HG03108 (cell line): ENCODE measurements around the gene HLCS.

Experiments used
- ATAC-seq: cut with Tn5 transposase; IDR thresholded peaks from one replicate; pipeline ENCODE4 v1.9.1; 2021; ENCODE audit warnings: moderate library complexity; ENCODE audit not compliant: unreplicated experiment

The HLCS gene

GRCh38 chr21:36753556-36753955 is 212.9 kb downstream of the HLCS start:
- ATAC-seq, result no peak

GRCh38 chr21:36751383-36751782 is 215.1 kb downstream of the HLCS start:
- no peak for ATAC-seq

GRCh38 chr21:36750576-36750959 is 215.9 kb downstream of the HLCS start:
- no peak for ATAC-seq

- ATAC-seq, result no peak
Measured at GRCh38 chr21:36749935-36750575, 216.4 kb downstream of the HLCS start.

GRCh38 chr21:36747815-36748383 is 218.6 kb downstream of the HLCS start:
- ATAC-seq, result no peak

- no peak for ATAC-seq
Measured at GRCh38 chr21:36747041-36747814, 219.2 kb downstream of the HLCS start.

GRCh38 chr21:36745459-36745858 is 221.0 kb downstream of the HLCS start:
- no peak for ATAC-seq

- ATAC-seq, result no peak
Measured at GRCh38 chr21:36744560-36745231, 221.8 kb downstream of the HLCS start.

GRCh38 chr21:36744190-36744559 is 222.3 kb downstream of the HLCS start:
- no peak for ATAC-seq

- ATAC-seq, result no peak
Measured at GRCh38 chr21:36743446-36743845, 223.0 kb downstream of the HLCS start.

GRCh38 chr21:36743008-36743407 is 223.5 kb downstream of the HLCS start:
- ATAC-seq, result no peak

GRCh38 chr21:36741506-36741905 is 225.0 kb downstream of the HLCS start:
- no peak for ATAC-seq

- no peak for ATAC-seq
Measured at GRCh38 chr21:36738489-36739126, 227.9 kb downstream of the HLCS start.

- no peak for ATAC-seq
Measured at GRCh38 chr21:36735724-36736320, 230.6 kb downstream of the HLCS start.

GRCh38 chr21:36735201-36735515 is 231.3 kb downstream of the HLCS start:
- no peak for ATAC-seq

- ATAC-seq, result no peak
Measured at GRCh38 chr21:36734367-36735200, 231.9 kb downstream of the HLCS start.

- ATAC-seq, result no peak
Measured at GRCh38 chr21:36733857-36734256, 232.6 kb downstream of the HLCS start.

GRCh38 chr21:36732761-36733160 is 233.7 kb downstream of the HLCS start:
- no peak for ATAC-seq

- ATAC-seq, result no peak
Measured at GRCh38 chr21:36732217-36732616, 234.3 kb downstream of the HLCS start.
